Lower leg skin (tissue), 3 donors: ENCODE measurements around the gene TET2.

Source experiments
- CTCF ChIP-seq, 3 donors: fragments of 450-650 bp; IDR thresholded peaks; one replicate each; pipeline ENCODE4 v1.5.1; 2016; ENCODE audit warnings: antibody characterized with exemption in 3 of 3, mild to moderate bottlenecking in 3 of 3, moderate library complexity in 2 of 3
- POLR2A ChIP-seq, 2 donors: fragments of 450-650 bp; IDR thresholded peaks; one replicate each; pipeline ENCODE4 v1.6.1; 2016 to 2017; ENCODE audit warnings: antibody characterized with exemption in 2 of 2, mild to moderate bottlenecking in 1 of 2, moderate library complexity in 1 of 2

- TF ChIP-seq CTCF (IDR thresholded peaks at IDR 0.05) (no peak), POLR2A (IDR thresholded peaks at IDR 0.05) (no peak)
These were observed 134.4 kb downstream of the TET2 start for GRCh38 chr4:105281124-105281415.
